Measurements from ENCODE around the gene CFAP92. TPM values are rescaled to one million over a fixed set of nuclear protein-coding genes. Genes with fewer than 3 reads are reported as not detected.

The CFAP92 gene
- total and polyA plus RNA-seq, 4 experiments from 2014 or later: 0.38 to 0.47 TPM; not detected in 2

DNA sequence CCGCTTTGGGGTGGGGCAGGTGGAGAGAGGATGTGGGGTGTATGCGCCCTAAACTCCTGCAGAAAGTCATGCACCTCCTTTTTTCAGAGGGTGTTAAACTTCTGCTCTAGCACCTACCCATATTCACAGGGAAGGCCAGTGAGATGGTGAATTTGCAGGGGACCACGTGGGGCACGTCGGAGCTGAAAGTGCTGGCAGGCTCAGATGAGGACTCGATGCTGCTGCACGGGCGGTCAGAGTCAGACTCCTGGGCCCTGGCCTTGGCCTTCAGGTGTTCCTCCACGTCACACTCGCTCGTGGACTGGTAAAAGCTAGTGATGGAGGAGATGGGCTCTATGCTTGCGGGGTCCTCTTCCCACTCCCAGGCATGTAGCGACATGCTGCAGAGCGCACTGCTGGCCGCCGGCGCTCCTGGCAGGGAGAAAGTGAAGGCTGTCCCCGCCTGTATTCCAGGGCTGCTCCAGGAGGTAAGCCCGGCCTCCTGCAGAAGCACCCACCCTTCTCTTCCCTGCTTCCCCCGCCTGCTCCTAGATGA, 883 bp downstream of the CFAP92 start:
- POLR2A ChIA-PET (ENCODE audit: partially characterized antibody): interaction anchor here (1.0 to 3.0 kb wide), 5 partner anchors 19 to 323 kb away, joined by 3 to 24 read pairs (median 11); a partner anchor contains a TSS
- intact Hi-C loops (cut with micrococcal nuclease): no loop called here
- no peak overlapping the region for H3K27ac ChIP-seq (ENCODE audit: low read depth, low read length)
- H3K27ac Mint-ChIP-seq: peak overlapping the region in 6 of 7 donors; percentile 8 to 84 (median 78)
- no peaks in the 10 kb centered on the region for H3K9me3 ChIP-seq (ENCODE audit: control insufficient read depth in 1 of 2, low read length in 2 of 2)
- peaks cover 5 to 26% (median 16%) of the 10 kb centered on the region in 4 donors for H3K4me1 Mint-ChIP-seq
- no peaks in the 10 kb centered on the region for H3K27me3 ChIP-seq (ENCODE audit: insufficient read depth, low read length)
- no peak for DNase-seq
- H3K36me3 Mint-ChIP-seq: no peaks in the 10 kb centered on the region
- H3K4me3 Mint-ChIP-seq: peak overlapping the region in 5 of 8 donors; percentile 68 to 80 (median 76)
- CTCF ChIA-PET (ENCODE audit: partially characterized antibody): interaction anchor here (1.8 to 6.5 kb wide), 4 partner anchors 10 to 253 kb away, joined by 8 to 59 read pairs (median 17); no protein-coding TSS in a partner anchor
- peaks cover 14% of the 10 kb centered on the region for H3K4me1 ChIP-seq (ENCODE audit: insufficient read depth, low read length)
- H3K9me3 Mint-ChIP-seq: no peaks in the 10 kb centered on the region
- H3K4me3 ChIP-seq (ENCODE audit: low read length in 2 of 2): no peak overlapping the region
- no peaks in the 10 kb centered on the region for H3K36me3 ChIP-seq (ENCODE audit: insufficient read depth, low read length)
- no peaks in the 10 kb centered on the region for H3K27me3 Mint-ChIP-seq

DNA sequence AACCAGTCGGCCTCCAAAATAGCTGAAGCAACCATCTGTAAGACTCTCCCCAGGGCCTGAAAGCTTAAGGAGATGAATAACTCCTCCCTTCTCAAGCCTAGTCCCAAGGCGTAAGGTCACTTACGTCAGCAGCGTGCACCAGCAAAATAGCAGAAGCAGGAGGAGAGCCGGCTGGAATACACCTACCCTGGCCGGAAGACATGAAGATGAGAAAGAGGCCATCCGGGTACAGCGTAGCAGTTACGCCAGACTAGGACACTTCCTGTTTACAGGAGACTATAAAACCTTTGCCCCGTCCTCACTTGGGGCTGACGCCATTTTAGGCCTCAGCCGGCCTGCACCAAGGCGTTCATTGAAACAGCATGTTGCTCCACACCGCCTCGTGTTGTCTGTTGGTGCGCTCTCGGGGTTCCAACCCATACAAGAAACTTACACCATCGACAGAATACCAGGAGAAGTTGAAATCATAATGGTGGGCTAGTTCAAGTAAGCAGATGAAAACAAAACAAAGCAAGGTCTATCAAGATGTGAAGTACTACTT, 2.5 kb downstream of the CFAP92 start:
- Histone ChIP-seq H3K4me1 (ENCODE audit: insufficient read depth, low read length) (peaks cover 14% of the 10 kb centered on the region), H3K27ac (ENCODE audit: low read depth, low read length) (no peak overlapping the region), H3K9me3 (ENCODE audit: control insufficient read depth in 1 of 2, low read length in 2 of 2) (no peaks in the 10 kb centered on the region), H3K4me3 (ENCODE audit: low read length in 2 of 2) (no peak overlapping the region), H3K27me3 (ENCODE audit: insufficient read depth, low read length) (no peaks in the 10 kb centered on the region), H3K36me3 (ENCODE audit: insufficient read depth, low read length) (no peaks in the 10 kb centered on the region)
- Mint-ChIP-seq H3K4me1 (peaks cover 5 to 26% (median 16%) of the 10 kb centered on the region in 4 donors), H3K4me3 (no peak overlapping the region), H3K27me3 (no peaks in the 10 kb centered on the region), H3K9me3 (no peaks in the 10 kb centered on the region), H3K36me3 (no peaks in the 10 kb centered on the region), H3K27ac (peak overlapping the region; percentile 1 to 70 (median 29))
- ChIA-PET POLR2A (ENCODE audit: partially characterized antibody) (interaction anchor here (0.9 kb wide), 1 partner anchor 25 kb away, joined by 3 read pairs; no protein-coding TSS in a partner anchor), CTCF (ENCODE audit: partially characterized antibody) (interaction anchor here (1.0 to 6.5 kb wide), 2 partner anchors 21 to 24 kb away, joined by 3 to 59 read pairs; no protein-coding TSS in a partner anchor)
- intact Hi-C loops (cut with micrococcal nuclease): no loop called here
- DNase-seq: no peak

DNA sequence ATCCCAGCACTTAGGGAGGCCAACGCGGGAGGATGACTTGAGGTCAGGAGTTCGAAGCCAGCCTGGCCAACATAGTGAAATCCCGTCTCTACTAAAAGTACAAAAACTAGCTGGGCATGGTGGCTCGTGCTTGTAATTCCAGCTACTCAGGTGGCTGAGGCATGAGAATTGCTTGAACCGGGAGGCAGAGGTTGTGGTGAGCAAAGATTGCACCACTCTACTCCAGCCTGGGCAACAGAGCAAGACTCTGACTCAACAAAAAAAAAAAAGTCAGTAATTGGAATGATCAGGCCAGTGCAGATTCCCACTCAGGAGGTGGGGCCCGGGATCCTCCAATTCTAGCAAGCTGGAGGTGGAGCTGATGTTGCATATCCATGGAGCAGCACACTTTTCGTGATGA, 5.6 kb downstream of the CFAP92 start:
- ChIA-PET CTCF (ENCODE audit: partially characterized antibody) (interaction anchor here (1.4 kb wide), 1 partner anchor 18 kb away, joined by 7 read pairs; no protein-coding TSS in a partner anchor), POLR2A (ENCODE audit: partially characterized antibody) (no interaction called here)
- H3K9me3 Mint-ChIP-seq: no peaks in the 10 kb centered on the region
- no peak overlapping the region for H3K4me3 Mint-ChIP-seq
- no peaks in the 10 kb centered on the region for H3K4me1 ChIP-seq (ENCODE audit: insufficient read depth, low read length)
- H3K27ac ChIP-seq (ENCODE audit: low read depth, low read length): no peak overlapping the region
- no peak for DNase-seq
- H3K9me3 ChIP-seq (ENCODE audit: control insufficient read depth in 1 of 2, low read length in 2 of 2): no peaks in the 10 kb centered on the region
- H3K4me3 ChIP-seq (ENCODE audit: low read length in 2 of 2): no peak overlapping the region
- H3K27ac Mint-ChIP-seq: peak overlapping the region in 1 of 7 donors; percentile 53
- peaks cover 0 to 1% (median 0%) of the 10 kb centered on the region in 4 donors for H3K4me1 Mint-ChIP-seq
- intact Hi-C loops (cut with micrococcal nuclease): no loop called here
- H3K27me3 ChIP-seq (ENCODE audit: insufficient read depth, low read length): no peaks in the 10 kb centered on the region
- H3K27me3 Mint-ChIP-seq: no peaks in the 10 kb centered on the region
- no peaks in the 10 kb centered on the region for H3K36me3 ChIP-seq (ENCODE audit: insufficient read depth, low read length)
- H3K36me3 Mint-ChIP-seq: no peaks in the 10 kb centered on the region

DNA sequence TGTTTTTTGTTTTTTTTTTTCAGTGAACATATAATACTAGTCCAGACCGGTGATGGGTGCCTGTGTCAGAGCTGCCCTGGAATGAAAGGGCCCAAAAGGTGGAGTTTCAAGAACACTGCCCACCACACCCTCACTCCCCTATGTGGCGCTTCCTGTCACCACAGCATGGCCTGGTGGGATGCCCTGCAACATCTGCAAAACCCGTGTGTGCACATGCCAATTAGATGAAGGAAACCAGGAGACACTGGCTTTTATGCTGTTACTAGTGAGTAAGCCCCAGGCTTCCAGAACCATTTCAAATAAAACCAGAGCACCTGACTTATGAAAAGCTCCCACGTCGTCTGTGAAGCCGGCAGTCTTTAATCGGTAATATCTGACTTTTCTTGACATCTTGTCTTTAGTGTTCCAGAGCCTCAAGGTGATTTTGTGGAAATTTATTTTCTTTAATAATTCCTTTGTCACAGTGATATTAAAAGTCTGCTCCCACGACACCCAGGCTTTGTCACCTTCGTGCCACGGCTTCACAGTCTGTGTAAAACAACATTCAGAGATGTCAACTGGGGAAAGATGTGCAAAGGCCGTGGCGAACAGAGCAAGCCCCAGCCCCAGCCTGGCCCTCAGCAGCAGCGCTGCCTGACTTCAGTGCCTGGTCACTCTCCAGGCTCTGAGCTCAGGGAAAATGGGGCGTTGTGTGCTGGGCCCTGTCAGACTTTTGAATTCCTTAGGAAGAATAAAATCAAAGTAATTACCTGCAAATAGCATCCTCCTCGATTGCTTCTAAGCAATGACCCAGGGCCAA, 6.4 kb downstream of the CFAP92 start:
- Mint-ChIP-seq H3K27ac (no peak overlapping the region), H3K4me1 (no peaks in the 10 kb centered on the region), H3K4me3 (no peak overlapping the region), H3K27me3 (no peaks in the 10 kb centered on the region), H3K9me3 (no peaks in the 10 kb centered on the region), H3K36me3 (no peaks in the 10 kb centered on the region)
- ChIA-PET POLR2A (ENCODE audit: partially characterized antibody) (no interaction called here), CTCF (ENCODE audit: partially characterized antibody) (interaction anchor here (1.0 to 1.4 kb wide), 2 partner anchors 16 to 17 kb away, joined by 3 to 7 read pairs; no protein-coding TSS in a partner anchor)
- Histone ChIP-seq H3K27ac (ENCODE audit: low read depth, low read length) (no peak overlapping the region), H3K9me3 (ENCODE audit: control insufficient read depth in 1 of 2, low read length in 2 of 2) (no peaks in the 10 kb centered on the region), H3K27me3 (ENCODE audit: insufficient read depth, low read length) (no peaks in the 10 kb centered on the region), H3K4me1 (ENCODE audit: insufficient read depth, low read length) (no peaks in the 10 kb centered on the region), H3K36me3 (ENCODE audit: insufficient read depth, low read length) (no peaks in the 10 kb centered on the region), H3K4me3 (ENCODE audit: low read length in 2 of 2) (no peak overlapping the region)
- no peak for DNase-seq
- intact Hi-C loops (cut with micrococcal nuclease): no loop called here

DNA sequence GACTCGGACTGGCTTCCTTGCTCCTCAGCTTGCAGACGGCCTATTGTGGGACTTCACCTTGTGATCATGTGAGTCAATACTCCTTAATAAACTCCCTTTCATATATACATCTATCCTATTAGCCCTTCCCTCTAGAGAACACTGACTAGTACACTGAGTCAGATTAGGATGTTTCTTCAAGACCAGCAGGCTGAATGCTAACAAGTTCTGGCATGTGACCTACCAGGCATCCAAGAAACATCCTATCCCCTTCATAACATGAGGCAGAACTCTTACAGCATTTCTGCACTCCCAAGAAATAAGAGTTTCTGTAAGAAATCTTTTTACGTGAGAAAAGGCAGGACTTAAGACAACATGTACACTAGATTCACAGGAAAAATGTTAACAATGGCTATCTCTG, 9.3 kb downstream of the CFAP92 start:
- Mint-ChIP-seq H3K27ac (peak overlapping the region in 1 of 7 donors; percentile 50), H3K27me3 (peaks cover 0 to 2% of the 10 kb centered on the region in 2 donors), H3K36me3 (no peaks in the 10 kb centered on the region), H3K4me1 (no peaks in the 10 kb centered on the region), H3K4me3 (no peak overlapping the region), H3K9me3 (no peaks in the 10 kb centered on the region)
- Histone ChIP-seq H3K27ac (ENCODE audit: low read depth, low read length) (no peak overlapping the region), H3K4me1 (ENCODE audit: insufficient read depth, low read length) (no peaks in the 10 kb centered on the region), H3K4me3 (ENCODE audit: low read length in 2 of 2) (no peak overlapping the region), H3K36me3 (ENCODE audit: insufficient read depth, low read length) (no peaks in the 10 kb centered on the region), H3K9me3 (ENCODE audit: control insufficient read depth in 1 of 2, low read length in 2 of 2) (no peaks in the 10 kb centered on the region), H3K27me3 (ENCODE audit: insufficient read depth, low read length) (no peaks in the 10 kb centered on the region)
- DNase-seq: no peak
- CTCF ChIA-PET (ENCODE audit: partially characterized antibody): interaction anchor here (1.3 kb wide), 1 partner anchor 14 kb away, joined by 4 read pairs; no protein-coding TSS in a partner anchor
- intact Hi-C loops (cut with micrococcal nuclease): no loop called here
- POLR2A ChIA-PET (ENCODE audit: partially characterized antibody): no interaction called here

DNA sequence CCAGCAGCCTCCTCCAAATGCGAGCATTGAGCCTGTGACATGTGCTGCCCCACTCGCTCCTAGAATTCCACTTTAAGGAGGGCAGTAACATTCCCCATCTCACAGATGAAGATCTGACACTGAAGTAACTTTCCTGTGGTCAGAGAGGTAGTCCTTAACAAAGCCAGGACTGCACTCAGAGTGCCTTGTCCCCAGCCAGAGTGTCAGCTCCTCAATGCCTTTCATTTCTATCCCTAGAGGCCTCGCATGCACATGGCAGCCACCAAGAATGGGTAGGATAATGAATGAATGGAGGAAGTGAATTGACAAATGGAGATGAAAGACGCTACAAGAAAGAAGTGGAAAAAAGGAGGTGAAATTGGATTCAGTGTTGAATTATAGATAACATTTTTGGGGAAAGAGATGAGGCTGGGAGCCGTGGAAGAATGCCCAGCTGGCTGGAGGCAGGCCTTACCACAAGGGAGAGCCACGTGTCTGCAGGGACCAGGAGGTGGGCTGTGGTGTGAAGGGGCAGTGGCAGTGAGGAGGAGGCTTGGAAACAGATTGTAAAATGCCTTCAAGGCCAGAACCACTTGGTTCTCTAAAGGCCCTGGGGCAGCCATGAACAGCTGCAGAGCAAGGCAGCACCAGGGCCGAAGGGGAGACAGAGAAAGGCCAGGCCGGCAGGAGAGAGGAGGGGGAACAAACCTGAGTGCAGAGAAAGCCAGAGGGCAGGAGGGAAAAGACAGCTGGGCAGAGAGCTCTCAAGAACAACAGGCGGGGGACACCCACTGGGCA, 10.4 kb downstream of the CFAP92 start:
- no peaks in the 10 kb centered on the region for H3K36me3 Mint-ChIP-seq
- Histone ChIP-seq H3K36me3 (ENCODE audit: insufficient read depth, low read length) (no peaks in the 10 kb centered on the region), H3K4me3 (ENCODE audit: low read length in 2 of 2) (no peak overlapping the region), H3K27me3 (ENCODE audit: insufficient read depth, low read length) (no peaks in the 10 kb centered on the region), H3K9me3 (ENCODE audit: control insufficient read depth in 1 of 2, low read length in 2 of 2) (no peaks in the 10 kb centered on the region), H3K4me1 (ENCODE audit: insufficient read depth, low read length) (no peaks in the 10 kb centered on the region), H3K27ac (ENCODE audit: low read depth, low read length) (no peak overlapping the region)
- H3K27me3 Mint-ChIP-seq: peaks cover 0 to 2% of the 10 kb centered on the region in 2 donors
- H3K4me1 Mint-ChIP-seq: no peaks in the 10 kb centered on the region
- H3K4me3 Mint-ChIP-seq: no peak overlapping the region
- ChIA-PET POLR2A (ENCODE audit: partially characterized antibody) (no interaction called here), CTCF (ENCODE audit: partially characterized antibody) (interaction anchor here (2.2 kb wide), 1 partner anchor 13 kb away, joined by 14 read pairs; no protein-coding TSS in a partner anchor)
- H3K9me3 Mint-ChIP-seq: no peaks in the 10 kb centered on the region
- DNase-seq: no peak
- peak overlapping the region in 1 of 7 donors; percentile 27 for H3K27ac Mint-ChIP-seq
- intact Hi-C loops (cut with micrococcal nuclease): no loop called here
